RWPE2 (cell line): ENCODE data around the gene ADAMTS13.
A peak's percentile ranks its signal among the peaks of the same experiment; 100 is the strongest.

Experiments
- ATAC-seq: fragments of 200-7000 bp; cut with Tn5 transposase; 3 replicates; pipeline ENCODE4 v1.9.1; 2021; ENCODE audit warnings: low read depth
- DNase-seq: peaks from one replicate; pipeline ENCODE4 v3.0.0-alpha.2; 2020; ENCODE audit warnings: low spot score
- H3K27ac ChIP-seq: fragments of 450-650 bp; 2 replicates; pipeline ENCODE4 v1.5.1; 2017; ENCODE audit warnings: mild to moderate bottlenecking; ENCODE audit not compliant: poor library complexity, severe bottlenecking
- H3K27me3 ChIP-seq: fragments of 250-450 bp; sonication (Bioruptor Pico); 2 replicates; pipeline ENCODE4 v1.5.1; 2021; ENCODE audit warnings: mild to moderate bottlenecking, moderate library complexity; ENCODE audit not compliant: insufficient read depth, poor library complexity, severe bottlenecking
- H3K36me3 ChIP-seq: fragments of 250-450 bp; sonication (Bioruptor Pico); 2 replicates; pipeline ENCODE4 v1.5.1; 2020; ENCODE audit warnings: low read depth, mild to moderate bottlenecking, moderate library complexity
- H3K4me1 ChIP-seq: fragments of 250-450 bp; sonication (Bioruptor Pico); 2 replicates; pipeline ENCODE4 v1.5.1; 2021; ENCODE audit warnings: mild to moderate bottlenecking, moderate library complexity; ENCODE audit not compliant: insufficient read depth, poor library complexity, severe bottlenecking
- H3K4me3 ChIP-seq: fragments of 250-450 bp; sonication (Bioruptor Pico); 2 replicates; pipeline ENCODE4 v1.5.1; 2021; ENCODE audit warnings: mild to moderate bottlenecking, moderate library complexity; ENCODE audit not compliant: severe bottlenecking
- H3K9me3 ChIP-seq: fragments of 250-450 bp; sonication (Bioruptor Pico); 2 replicates; pipeline ENCODE4 v1.5.1; 2021; ENCODE audit warnings: mild to moderate bottlenecking, moderate library complexity; ENCODE audit not compliant: severe bottlenecking
- TF ChIP-seq, protein P1 (sequence below): fragments of 450-650 bp; IDR thresholded peaks from one replicate; pipeline ENCODE4 v1.5.1; 2017; ENCODE audit warnings: mild to moderate bottlenecking, moderate library complexity; ENCODE audit not compliant: poor library complexity, severe bottlenecking

ADAMTS13 gene

DNA sequence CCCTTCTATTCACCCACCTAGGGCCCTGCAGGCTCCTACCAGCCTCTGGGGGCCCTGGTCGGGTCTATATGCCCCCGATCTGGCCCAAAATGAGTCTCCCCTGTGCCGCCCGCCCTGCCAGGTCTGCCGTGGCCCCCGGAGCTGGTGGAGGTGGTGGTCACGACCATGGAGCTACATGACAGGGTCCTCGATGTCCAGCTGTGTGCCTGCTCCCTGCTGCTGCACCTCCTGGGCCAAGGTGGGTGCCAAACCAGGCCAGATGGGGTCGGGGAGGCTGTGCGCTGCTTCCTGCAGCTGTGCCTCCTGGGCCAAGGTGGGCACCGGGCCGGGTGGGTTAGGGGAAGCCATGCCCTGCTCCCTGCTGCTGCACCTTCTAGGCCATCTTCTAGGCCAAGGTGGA is 21.9 kb upstream of the ADAMTS13 start:
- DNase-seq (peak; percentile 51), ATAC-seq (no peak)
- H3K27me3 ChIP-seq = no peaks in the 10 kb centered on the region
- H3K36me3 ChIP-seq = peaks cover 7% of the 10 kb centered on the region
- TF ChIP-seq, protein P1, sequence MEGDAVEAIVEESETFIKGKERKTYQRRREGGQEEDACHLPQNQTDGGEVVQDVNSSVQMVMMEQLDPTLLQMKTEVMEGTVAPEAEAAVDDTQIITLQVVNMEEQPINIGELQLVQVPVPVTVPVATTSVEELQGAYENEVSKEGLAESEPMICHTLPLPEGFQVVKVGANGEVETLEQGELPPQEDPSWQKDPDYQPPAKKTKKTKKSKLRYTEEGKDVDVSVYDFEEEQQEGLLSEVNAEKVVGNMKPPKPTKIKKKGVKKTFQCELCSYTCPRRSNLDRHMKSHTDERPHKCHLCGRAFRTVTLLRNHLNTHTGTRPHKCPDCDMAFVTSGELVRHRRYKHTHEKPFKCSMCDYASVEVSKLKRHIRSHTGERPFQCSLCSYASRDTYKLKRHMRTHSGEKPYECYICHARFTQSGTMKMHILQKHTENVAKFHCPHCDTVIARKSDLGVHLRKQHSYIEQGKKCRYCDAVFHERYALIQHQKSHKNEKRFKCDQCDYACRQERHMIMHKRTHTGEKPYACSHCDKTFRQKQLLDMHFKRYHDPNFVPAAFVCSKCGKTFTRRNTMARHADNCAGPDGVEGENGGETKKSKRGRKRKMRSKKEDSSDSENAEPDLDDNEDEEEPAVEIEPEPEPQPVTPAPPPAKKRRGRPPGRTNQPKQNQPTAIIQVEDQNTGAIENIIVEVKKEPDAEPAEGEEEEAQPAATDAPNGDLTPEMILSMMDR = no peak
- no peaks in the 10 kb centered on the region for H3K9me3 ChIP-seq
- no peak overlapping the region for H3K27ac ChIP-seq
- H3K4me3 ChIP-seq = no peak overlapping the region
- H3K4me1 ChIP-seq = no peaks in the 10 kb centered on the region

DNA sequence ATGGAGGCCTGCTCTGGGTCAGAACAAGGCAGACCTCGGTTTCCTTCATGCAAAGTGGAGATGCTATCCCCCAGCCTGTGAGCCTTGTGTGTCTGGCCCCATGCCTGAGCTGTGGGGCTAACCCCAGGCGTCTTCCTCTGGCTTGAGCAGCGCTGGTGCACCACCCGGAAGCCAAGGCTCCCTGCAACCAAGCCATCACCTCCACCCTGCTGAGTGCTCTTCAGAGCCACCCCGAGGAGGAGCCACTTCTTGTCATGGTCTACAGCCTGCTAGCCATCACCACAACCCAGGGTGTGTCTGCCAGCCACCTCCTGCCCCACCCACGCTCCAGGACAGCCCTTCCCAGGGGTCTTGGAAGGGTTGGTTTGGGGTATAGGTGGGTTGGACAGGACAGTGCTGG is 20.6 kb upstream of the ADAMTS13 start:
- Histone ChIP-seq H3K4me3 (no peak overlapping the region), H3K27ac (no peak overlapping the region), H3K27me3 (no peaks in the 10 kb centered on the region), H3K36me3 (peaks cover 20% of the 10 kb centered on the region), H3K9me3 (no peaks in the 10 kb centered on the region), H3K4me1 (no peaks in the 10 kb centered on the region)
- TF ChIP-seq, protein P1 = no peak
- no peak for ATAC-seq
- DNase-seq = no peak

- TF ChIP-seq, protein P1 = no peak
- no peaks in the 10 kb centered on the region for H3K9me3 ChIP-seq
- peaks cover 27% of the 10 kb centered on the region for H3K36me3 ChIP-seq
- no peaks in the 10 kb centered on the region for H3K27me3 ChIP-seq
- no peak overlapping the region for H3K27ac ChIP-seq
- H3K4me3 ChIP-seq = no peak overlapping the region
- ATAC-seq (no peak), DNase-seq (no peak)
- H3K4me1 ChIP-seq = no peaks in the 10 kb centered on the region
Observed at GRCh38 chr9:133402689-133403088, 19.5 kb upstream of the ADAMTS13 start.

DNA sequence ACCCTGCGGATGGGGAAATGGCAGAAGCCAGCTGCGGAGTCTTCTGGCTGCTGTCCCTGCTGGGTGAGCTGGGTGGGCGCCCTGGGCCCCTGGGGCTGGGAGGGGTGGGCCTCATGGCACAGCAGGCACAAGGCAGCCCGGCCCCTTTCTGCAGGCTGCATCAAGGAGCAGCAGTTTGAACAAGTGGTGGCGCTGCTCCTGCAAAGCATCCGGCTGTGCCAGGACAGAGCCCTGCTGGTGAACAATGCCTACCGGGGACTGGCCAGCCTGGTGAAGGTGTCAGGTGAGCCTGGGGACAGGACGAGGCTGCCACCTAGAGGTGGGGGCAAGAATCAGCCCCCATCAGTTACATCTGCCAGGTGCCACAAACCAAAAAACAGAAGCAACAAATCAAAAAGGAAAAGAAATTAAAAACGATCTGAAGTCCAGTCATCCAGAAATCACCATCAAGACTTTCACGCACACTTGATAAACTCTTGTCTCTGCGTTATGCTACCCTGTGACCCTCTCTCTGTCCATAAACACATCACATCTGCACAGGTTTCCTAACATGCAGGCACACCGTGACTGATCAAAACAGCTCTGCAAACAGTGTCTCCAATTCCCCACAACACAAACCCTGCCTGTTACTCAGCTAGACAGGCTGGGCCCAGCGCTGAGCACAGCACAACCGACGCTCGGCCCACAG is 18.3 kb upstream of the ADAMTS13 start:
- DNase-seq (peak; percentile 61), ATAC-seq (peak; percentile 16; the same call in 1 of the 3 replicates)
- Histone ChIP-seq H3K27me3 (no peaks in the 10 kb centered on the region), H3K9me3 (no peaks in the 10 kb centered on the region), H3K27ac (no peak overlapping the region), H3K36me3 (peaks cover 39% of the 10 kb centered on the region), H3K4me1 (no peaks in the 10 kb centered on the region), H3K4me3 (no peak overlapping the region)
- TF ChIP-seq, protein P1 = peak; percentile 62

- TF ChIP-seq, protein P1 = no peak
- H3K27me3 ChIP-seq = no peaks in the 10 kb centered on the region
- ATAC-seq (no peak), DNase-seq (peak; percentile 46)
- H3K4me3 ChIP-seq = no peak overlapping the region
- no peaks in the 10 kb centered on the region for H3K9me3 ChIP-seq
- H3K27ac ChIP-seq = no peak overlapping the region
- peaks cover 45% of the 10 kb centered on the region for H3K36me3 ChIP-seq
- H3K4me1 ChIP-seq = no peaks in the 10 kb centered on the region
Observed at GRCh38 chr9:133404454-133405002, 17.6 kb upstream of the ADAMTS13 start.
